NT2/D1 (cell line): ENCODE measurements around the gene CDC42BPA.

Source experiments
- YY1 ChIP-seq: IDR thresholded peaks from 2 replicates; pipeline ENCODE4 v1.6.1; 2011; ENCODE audit not compliant: insufficient read length, insufficient read depth
- ZNF274 ChIP-seq: IDR thresholded peaks from 2 replicates; pipeline ENCODE4 v1.6.1; 2011; ENCODE audit warnings: mild to moderate bottlenecking, low read depth, low read length

- TF ChIP-seq ZNF274 (no peak), YY1 (no peak)
Observed at GRCh38 chr1:227155004-227155403, 163.3 kb downstream of the CDC42BPA start.
